Endothelial cell of umbilical vein (primary cell): ENCODE measurements around the gene MGAT5.

ENCODE experiments used
- POLR2A ChIP-seq: IDR thresholded peaks from 2 replicates; pipeline ENCODE4 v1.6.1; 2012; ENCODE audit warnings: low read depth, mild to moderate bottlenecking, control low read depth, low read length
- POLR2AphosphoS5 ChIP-seq: IDR thresholded peaks from 2 replicates; pipeline ENCODE4 v1.6.1; 2012; ENCODE audit warnings: low read depth, mild to moderate bottlenecking, control low read depth, low read length, moderate library complexity; ENCODE audit not compliant: insufficient read depth
- TF ChIP-seq, protein P1 (sequence below), 2 donors: IDR thresholded peaks; 1 replicate in 1 of 2; 2 replicates in 1 of 2; pipeline ENCODE4 v1.5.1; 2011; ENCODE audit warnings: low read length in 2 of 2, mild to moderate bottlenecking in 2 of 2, moderate library complexity in 2 of 2, control low read depth in 1 of 2, inconsistent platforms in 1 of 2, low read depth in 1 of 2; ENCODE audit not compliant: insufficient read depth in 1 of 2; ENCODE audit errors: extremely low read depth in 1 of 2

DNA sequence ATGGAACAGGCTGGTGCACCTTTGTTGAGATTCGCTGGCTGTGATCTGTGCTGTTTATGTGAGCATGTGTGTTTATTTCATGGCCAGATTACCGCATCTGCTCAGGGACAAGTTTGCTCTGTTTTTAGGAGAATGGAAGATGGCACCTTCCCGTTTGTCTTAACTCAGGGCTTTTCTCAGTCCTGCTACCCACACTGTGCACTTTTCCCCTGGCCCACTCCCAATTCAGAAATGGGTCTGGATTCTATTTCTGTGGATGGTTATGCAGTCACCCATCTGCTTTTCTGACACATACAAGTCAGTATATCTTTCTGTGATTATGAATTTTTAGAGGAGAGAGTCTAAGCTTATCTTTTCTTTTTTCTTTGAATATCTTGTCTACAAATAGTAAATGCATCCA is 15.4 kb downstream of the MGAT5 start:
- TF ChIP-seq, protein P1, sequence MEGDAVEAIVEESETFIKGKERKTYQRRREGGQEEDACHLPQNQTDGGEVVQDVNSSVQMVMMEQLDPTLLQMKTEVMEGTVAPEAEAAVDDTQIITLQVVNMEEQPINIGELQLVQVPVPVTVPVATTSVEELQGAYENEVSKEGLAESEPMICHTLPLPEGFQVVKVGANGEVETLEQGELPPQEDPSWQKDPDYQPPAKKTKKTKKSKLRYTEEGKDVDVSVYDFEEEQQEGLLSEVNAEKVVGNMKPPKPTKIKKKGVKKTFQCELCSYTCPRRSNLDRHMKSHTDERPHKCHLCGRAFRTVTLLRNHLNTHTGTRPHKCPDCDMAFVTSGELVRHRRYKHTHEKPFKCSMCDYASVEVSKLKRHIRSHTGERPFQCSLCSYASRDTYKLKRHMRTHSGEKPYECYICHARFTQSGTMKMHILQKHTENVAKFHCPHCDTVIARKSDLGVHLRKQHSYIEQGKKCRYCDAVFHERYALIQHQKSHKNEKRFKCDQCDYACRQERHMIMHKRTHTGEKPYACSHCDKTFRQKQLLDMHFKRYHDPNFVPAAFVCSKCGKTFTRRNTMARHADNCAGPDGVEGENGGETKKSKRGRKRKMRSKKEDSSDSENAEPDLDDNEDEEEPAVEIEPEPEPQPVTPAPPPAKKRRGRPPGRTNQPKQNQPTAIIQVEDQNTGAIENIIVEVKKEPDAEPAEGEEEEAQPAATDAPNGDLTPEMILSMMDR (IDR thresholded peaks at IDR 0.05; ENCODE audit: extremely low read depth in 1 of 2, insufficient read depth in 1 of 2, low read depth in 1 of 2, low read length in 2 of 2): no peak
- TF ChIP-seq POLR2AphosphoS5 (no peak), POLR2A (no peak)
